Measurements from ENCODE around the gene MKNK2.

The MKNK2 gene

GRCh38 chr19:2084993-2085720 is 34.1 kb upstream of the MKNK2 start:
- no peak for DNase-seq
- TF ChIP-seq POLR2A (IDR thresholded peaks at IDR 0.05; ENCODE audit: low read length): no peak
- no peak for TF ChIP-seq GATA1 (IDR thresholded peaks at IDR 0.05; ENCODE audit: low read depth, low read length)

- DNase-seq: no peak
These were observed 32.3 kb upstream of the MKNK2 start for GRCh38 chr19:2083174-2083854.

GRCh38 chr19:2081873-2082810 is 31.1 kb upstream of the MKNK2 start:
- DNase-seq: no peak
- no peak for TF ChIP-seq GATA1 (IDR thresholded peaks at IDR 0.05; ENCODE audit: low read depth, low read length)
- no peak for TF ChIP-seq POLR2A (IDR thresholded peaks at IDR 0.05; ENCODE audit: low read length)

More at GRCh38 chr19:2083174-2083854, 32.3 kb upstream of the MKNK2 start:
- TF ChIP-seq POLR2A (IDR thresholded peaks at IDR 0.05; ENCODE audit: low read length) (no peak), GATA1 (IDR thresholded peaks at IDR 0.05; ENCODE audit: low read depth, low read length) (no peak)

- TF ChIP-seq GATA1 (IDR thresholded peaks at IDR 0.05; ENCODE audit: low read depth, low read length) (no peak), POLR2A (IDR thresholded peaks at IDR 0.05; ENCODE audit: low read length) (no peak)
- no peak for DNase-seq
These were observed 29.4 kb upstream of the MKNK2 start for GRCh38 chr19:2080336-2080988.

- TF ChIP-seq POLR2A (IDR thresholded peaks at IDR 0.05; ENCODE audit: low read length) (no peak), GATA1 (IDR thresholded peaks at IDR 0.05; ENCODE audit: low read depth, low read length) (no peak)
These were observed 28.8 kb upstream of the MKNK2 start for GRCh38 chr19:2079865-2080301.

GRCh38 chr19:2079076-2079864 is 28.2 kb upstream of the MKNK2 start:
- TF ChIP-seq GATA1 (IDR thresholded peaks at IDR 0.05; ENCODE audit: low read depth, low read length) (no peak), POLR2A (IDR thresholded peaks at IDR 0.05; ENCODE audit: low read length) (no peak)
- DNase-seq: no peak

More at GRCh38 chr19:2079865-2080301, 28.8 kb upstream of the MKNK2 start:
- DNase-seq: no peak

GRCh38 chr19:2077833-2078619 is 27.0 kb upstream of the MKNK2 start:
- DNase-seq: no peak
- TF ChIP-seq POLR2A (IDR thresholded peaks at IDR 0.05; ENCODE audit: low read length) (no peak), GATA1 (IDR thresholded peaks at IDR 0.05; ENCODE audit: low read depth, low read length) (no peak)

GRCh38 chr19:2077398-2077797 is 26.4 kb upstream of the MKNK2 start:
- no peak for DNase-seq
- TF ChIP-seq POLR2A (IDR thresholded peaks at IDR 0.05; ENCODE audit: low read length) (no peak), GATA1 (IDR thresholded peaks at IDR 0.05; ENCODE audit: low read depth, low read length) (no peak)

- DNase-seq: no peak
- TF ChIP-seq GATA1 (IDR thresholded peaks at IDR 0.05; ENCODE audit: low read depth, low read length) (no peak), POLR2A (IDR thresholded peaks at IDR 0.05; ENCODE audit: low read length) (no peak)
These were observed 25.5 kb upstream of the MKNK2 start for GRCh38 chr19:2076526-2076944.

GRCh38 chr19:2072757-2073551 is 21.9 kb upstream of the MKNK2 start:
- no peak for DNase-seq
- TF ChIP-seq GATA1 (IDR thresholded peaks at IDR 0.05; ENCODE audit: low read depth, low read length) (no peak), POLR2A (IDR thresholded peaks at IDR 0.05; ENCODE audit: low read length) (no peak)

GRCh38 chr19:2070986-2071673 is 20.1 kb upstream of the MKNK2 start:
- TF ChIP-seq GATA1 (IDR thresholded peaks at IDR 0.05; ENCODE audit: low read depth, low read length) (no peak), POLR2A (IDR thresholded peaks at IDR 0.05; ENCODE audit: low read length) (no peak)
- DNase-seq: no peak
